ENCODE data around the gene IL18BP.

- no peak for TF ChIP-seq FOS (IDR thresholded peaks at IDR 0.05; ENCODE audit: borderline replicate concordance, insufficient read depth, low read length)
- TF ChIP-seq CTCF (IDR thresholded peaks at IDR 0.05; ENCODE audit: extremely low read depth in 1 of 2, insufficient read depth in 1 of 2, low read depth in 1 of 2, low read length in 2 of 2): no peak
- TF ChIP-seq MAX (IDR thresholded peaks at IDR 0.05; ENCODE audit: insufficient read depth, insufficient read length): no peak
- no peak for TF ChIP-seq EZH2 (IDR thresholded peaks at IDR 0.05; ENCODE audit: borderline replicate concordance, low read depth, low read length, severe bottlenecking)
- TF ChIP-seq GATA2 (IDR thresholded peaks at IDR 0.05; ENCODE audit: insufficient read depth, insufficient read length, low read depth, low read length): no peak
- no peak for TF ChIP-seq POLR2A (IDR thresholded peaks at IDR 0.05; ENCODE audit: low read depth, low read length)
Observed at GRCh38 chr11:71998061-71998460, 648 bp upstream of the IL18BP start.
